SK-N-SH (cell line): ENCODE data around the gene PLEKHM3.

Experiments used
- EP300 ChIP-seq, 2 experiments: IDR thresholded peaks; 2 replicates each; pipeline versions ENCODE4 v1.4.0 to v1.6.1; 2012; ENCODE audit warnings: borderline replicate concordance in 1 of 2, low read depth in 1 of 2, low read length in 1 of 2
- TEAD4 ChIP-seq: IDR thresholded peaks from 2 replicates; pipeline ENCODE4 v1.4.0; 2012; ENCODE audit warnings: mild to moderate bottlenecking, borderline replicate concordance; ENCODE audit not compliant: insufficient read depth
- TF ChIP-seq, protein P1 (sequence below): IDR thresholded peaks from 2 replicates; pipeline ENCODE4 v1.4.0; 2012; ENCODE audit warnings: low read depth
- TF ChIP-seq, protein P2 (sequence below): fragments of 200-600 bp; sonication (generic); IDR thresholded peaks from 2 replicates; pipeline ENCODE4 v1.6.1; 2017; ENCODE audit warnings: antibody characterized with exemption, mild to moderate bottlenecking, moderate library complexity

DNA sequence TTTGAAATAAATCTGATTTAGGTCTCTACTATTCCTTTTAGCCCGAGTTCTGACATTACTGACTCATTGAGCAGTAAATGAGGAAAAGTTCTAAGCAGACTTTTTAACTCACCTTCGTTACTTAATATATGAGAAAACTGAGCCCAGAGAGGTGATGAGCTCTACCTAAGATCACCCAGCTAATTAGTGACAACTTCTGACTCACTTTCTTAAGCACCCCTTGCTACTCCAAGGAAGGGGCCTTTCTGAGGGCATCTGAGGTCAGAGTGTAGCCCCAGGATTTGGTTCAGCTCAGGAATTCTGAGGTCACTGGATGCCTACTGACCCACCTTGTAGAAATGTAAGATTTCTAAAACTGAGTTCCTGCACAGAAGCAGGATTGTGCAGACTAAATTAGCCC lies 153.4 kb downstream of the PLEKHM3 start:
- TF ChIP-seq, protein P1, sequence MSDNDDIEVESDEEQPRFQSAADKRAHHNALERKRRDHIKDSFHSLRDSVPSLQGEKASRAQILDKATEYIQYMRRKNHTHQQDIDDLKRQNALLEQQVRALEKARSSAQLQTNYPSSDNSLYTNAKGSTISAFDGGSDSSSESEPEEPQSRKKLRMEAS = no peak
- TF ChIP-seq, protein P2, sequence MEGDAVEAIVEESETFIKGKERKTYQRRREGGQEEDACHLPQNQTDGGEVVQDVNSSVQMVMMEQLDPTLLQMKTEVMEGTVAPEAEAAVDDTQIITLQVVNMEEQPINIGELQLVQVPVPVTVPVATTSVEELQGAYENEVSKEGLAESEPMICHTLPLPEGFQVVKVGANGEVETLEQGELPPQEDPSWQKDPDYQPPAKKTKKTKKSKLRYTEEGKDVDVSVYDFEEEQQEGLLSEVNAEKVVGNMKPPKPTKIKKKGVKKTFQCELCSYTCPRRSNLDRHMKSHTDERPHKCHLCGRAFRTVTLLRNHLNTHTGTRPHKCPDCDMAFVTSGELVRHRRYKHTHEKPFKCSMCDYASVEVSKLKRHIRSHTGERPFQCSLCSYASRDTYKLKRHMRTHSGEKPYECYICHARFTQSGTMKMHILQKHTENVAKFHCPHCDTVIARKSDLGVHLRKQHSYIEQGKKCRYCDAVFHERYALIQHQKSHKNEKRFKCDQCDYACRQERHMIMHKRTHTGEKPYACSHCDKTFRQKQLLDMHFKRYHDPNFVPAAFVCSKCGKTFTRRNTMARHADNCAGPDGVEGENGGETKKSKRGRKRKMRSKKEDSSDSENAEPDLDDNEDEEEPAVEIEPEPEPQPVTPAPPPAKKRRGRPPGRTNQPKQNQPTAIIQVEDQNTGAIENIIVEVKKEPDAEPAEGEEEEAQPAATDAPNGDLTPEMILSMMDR = no peak
- TF ChIP-seq EP300 (IDR thresholded peaks at IDR 0.05; ENCODE audit: borderline replicate concordance in 1 of 2, low read depth in 1 of 2, low read length in 1 of 2) (no peak), TEAD4 (no peak)
